ENCODE measurements around the gene GDNF.
A peak's percentile ranks its signal among the peaks of the same experiment; 100 is the strongest.
"Not testable (repeated sequence)": the region's sequence is repeated elsewhere in the genome, so short reads cannot be mapped to it uniquely, and the experiment has no call there.

Gene GDNF

GRCh38 chr5:37786416-37786815, 53.4 kb downstream of the GDNF start:
- DNase-seq (ENCODE audit: low read depth, low spot score): no peak

GRCh38 chr5:37781409-37781808, 58.4 kb downstream of the GDNF start:
- not testable (repeated sequence) for DNase-seq (ENCODE audit: low read depth, low spot score)

DNA sequence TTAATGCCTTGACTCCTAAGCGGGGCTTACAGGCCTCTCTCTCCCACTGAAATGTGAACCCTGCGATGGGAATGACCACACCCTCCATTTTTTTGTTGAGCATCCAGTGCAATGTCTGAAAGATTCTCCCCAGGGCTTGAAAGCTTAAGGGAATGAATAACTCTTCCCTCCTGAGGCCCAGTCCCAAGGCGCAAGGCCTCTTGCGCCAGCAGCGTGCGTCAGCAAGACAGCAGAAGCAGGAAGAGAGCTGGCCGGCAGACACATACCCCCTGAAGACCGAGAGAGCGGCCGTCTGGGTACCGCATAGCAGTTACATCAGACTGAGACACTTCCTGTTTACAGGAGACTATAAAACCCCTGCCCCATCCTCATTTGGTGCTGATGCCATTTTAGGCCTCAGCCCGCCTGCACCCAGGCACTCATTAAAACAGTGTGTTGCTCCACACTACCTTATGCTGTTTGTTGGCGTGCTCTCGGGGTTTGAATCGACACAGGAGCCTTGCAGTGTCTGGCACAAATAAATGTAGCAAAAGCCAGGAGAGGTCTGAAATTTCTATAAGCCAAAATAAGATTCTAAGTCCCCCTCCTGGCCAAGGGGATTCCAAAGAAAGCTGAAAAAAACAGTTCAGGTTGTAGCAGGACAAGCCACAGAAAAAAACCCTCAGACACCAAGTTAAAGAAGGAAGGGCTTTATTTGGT, 62.3 kb downstream of the GDNF start:
- no peak for DNase-seq (ENCODE audit: low read depth, low spot score)

DNA sequence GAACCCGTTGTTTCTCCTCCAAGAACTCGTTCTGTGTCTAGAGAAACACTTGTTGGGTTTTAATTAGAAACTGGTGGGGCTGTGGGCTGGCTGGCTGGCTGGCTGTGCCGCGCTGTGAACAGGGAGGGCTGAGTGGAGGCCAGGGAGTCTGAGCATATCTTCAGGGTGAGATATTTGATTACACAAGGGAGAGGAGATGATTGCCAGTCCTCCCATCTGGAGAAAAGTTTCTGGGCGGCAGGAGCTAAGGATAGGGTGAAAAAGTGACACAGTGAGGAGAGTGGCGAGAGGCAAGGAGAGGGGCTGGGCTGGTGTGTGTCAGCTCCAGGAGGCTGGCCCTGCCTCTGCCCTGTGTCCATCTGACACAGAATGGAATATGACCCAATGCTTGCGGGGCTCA, 63.0 kb downstream of the GDNF start:
- no peak for DNase-seq (ENCODE audit: low read depth, low spot score)

GRCh38 chr5:37774912-37775483, 64.8 kb downstream of the GDNF start:
- DNase-seq (ENCODE audit: low read depth, low spot score): peak; percentile 27

DNA sequence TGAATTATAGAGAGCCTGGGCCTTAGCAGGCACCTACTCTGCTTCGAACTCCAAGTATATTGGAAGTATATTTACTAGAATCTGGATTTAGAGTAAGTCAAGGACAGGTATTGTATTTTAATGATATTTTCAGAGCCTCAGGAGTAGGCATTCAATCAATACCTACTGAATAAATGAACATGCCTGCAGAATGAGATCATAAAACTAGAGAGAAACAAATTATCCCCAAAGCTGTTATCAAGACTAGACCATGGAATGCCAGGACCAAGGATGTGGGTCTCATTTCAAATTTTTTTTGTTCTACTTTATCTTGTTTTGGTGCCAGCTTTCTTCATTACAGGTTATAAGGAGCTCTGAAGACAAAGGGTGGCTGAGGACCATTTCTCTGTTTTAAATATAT, 66.0 kb downstream of the GDNF start:
- DNase-seq (ENCODE audit: low read depth, low spot score): no peak

DNA sequence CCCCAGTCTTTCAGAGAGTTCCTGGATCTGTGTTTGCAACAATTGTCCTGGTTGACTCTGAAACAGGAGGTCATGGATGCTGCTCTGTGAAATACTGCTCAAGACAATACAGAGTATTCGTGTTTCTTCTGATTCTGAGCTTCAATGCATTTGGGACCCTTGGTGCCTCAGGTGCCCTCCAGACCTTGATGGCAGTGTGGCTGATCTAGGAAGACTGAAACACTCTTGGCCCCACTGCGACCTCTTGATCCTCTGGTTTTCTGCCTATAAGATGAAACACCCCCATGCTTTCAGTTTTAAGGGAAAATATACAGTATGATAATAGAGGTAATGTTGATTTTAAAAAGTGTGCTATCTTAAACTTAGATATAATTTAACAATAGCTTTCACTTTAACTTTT, 67.6 kb downstream of the GDNF start:
- no peak for DNase-seq (ENCODE audit: low read depth, low spot score)

DNA sequence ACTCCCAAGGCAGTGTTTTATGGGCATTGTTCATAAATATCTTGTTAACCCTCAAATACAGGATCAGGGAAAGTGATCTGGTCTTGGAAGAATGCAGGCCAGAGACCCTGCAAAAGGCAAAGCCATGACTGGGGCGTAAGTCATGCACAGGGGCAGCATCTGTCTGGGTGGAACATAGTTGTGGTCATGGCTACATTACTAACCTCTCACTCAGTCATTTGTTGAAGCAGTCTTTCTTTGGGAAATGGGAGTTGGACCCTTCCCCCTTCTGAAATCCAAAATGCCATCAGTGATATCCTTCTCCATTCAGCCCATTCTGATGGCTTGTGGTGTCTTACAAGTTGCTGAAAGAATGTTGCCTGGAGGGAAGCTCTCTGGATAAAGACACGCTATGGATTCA, 68.1 kb downstream of the GDNF start:
- peak; percentile 18 for DNase-seq (ENCODE audit: low read depth, low spot score)

DNA sequence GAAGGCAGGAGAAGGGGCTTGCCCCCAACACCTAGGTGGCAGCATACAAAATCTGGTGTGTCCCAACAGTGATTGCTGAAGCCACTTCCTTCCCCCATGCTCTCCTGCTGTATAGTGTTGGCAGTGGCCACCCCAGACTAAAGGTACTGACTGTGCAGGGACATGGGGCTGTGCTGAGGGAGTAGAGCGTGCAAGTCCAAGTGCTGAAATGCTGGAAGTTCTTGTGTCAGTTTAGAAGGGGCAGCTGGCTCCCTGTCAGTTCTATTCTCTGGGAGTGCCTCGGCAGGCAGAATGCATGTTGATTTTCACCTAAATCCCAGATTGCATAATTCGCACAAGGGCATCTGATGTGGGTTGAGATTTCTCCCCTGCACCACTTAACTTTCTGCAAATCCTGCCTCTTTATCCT, 68.6 kb downstream of the GDNF start:
- DNase-seq (ENCODE audit: low read depth, low spot score): no peak

DNA sequence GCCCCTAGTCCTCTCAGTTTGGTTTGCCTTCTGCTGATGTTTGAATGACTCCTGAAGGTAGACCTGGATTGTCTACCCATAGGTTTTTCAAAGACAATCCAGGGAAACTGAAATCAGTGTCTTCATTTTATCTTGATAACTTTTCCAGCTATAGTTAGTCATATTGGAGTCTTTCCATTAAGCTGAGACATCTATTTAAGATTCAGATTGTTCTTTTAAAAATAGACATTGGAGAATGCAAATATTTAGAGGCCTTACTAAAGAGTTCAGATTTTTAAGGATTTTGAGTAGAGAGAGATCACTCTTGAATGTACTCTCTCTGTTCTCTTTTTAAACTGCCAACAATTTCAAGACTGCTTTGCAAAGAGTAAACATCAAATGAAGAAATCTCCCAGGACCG, 69.1 kb downstream of the GDNF start:
- no peak for DNase-seq (ENCODE audit: low read depth, low spot score)

- DNase-seq (ENCODE audit: low read depth, low spot score): no peak
Observed at GRCh38 chr5:37769840-37770239, 70.0 kb downstream of the GDNF start.

GRCh38 chr5:37769108-37769507, 70.7 kb downstream of the GDNF start:
- no peak for DNase-seq (ENCODE audit: low read depth, low spot score)

DNA sequence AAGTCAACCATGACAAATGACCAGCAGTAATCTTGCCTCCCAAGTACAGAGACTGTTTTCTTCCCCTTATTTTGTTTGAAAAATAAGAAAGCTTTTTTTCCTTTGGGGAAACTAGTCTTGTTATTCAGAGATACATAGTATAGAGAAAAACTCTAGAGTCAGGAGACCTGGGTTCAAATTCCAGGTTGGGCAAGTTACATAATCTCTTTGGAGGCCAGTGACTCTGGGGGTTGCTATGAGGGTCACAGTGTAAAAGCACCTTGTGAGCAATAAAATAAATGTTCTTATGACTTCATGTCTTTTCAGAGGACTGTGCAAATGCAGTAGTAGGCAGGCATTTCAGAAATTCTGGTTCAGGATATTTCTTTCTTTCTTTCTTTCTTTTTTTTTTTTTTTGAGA, 71.5 kb downstream of the GDNF start:
- DNase-seq (ENCODE audit: low read depth, low spot score): no peak

DNA sequence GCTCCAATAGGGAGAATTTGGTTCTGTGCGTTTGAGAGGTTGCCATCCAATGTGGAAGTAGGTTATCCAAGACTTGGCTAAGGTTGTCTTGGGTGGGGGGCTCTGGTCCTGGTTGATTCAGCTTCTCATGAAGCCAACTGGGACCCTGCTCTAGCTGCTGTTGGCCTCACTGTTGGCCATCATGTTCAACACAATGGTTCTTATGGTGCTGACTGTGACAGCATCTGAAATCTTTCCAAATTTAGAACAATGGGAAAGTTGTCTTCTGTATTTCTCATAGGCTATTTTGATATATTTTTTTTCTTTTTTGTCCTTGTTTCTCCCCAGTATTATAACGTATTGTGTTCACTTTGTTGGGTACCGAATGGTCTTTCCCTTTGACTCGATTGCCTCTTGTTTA, 71.9 kb downstream of the GDNF start:
- no peak for DNase-seq (ENCODE audit: low read depth, low spot score)

DNA sequence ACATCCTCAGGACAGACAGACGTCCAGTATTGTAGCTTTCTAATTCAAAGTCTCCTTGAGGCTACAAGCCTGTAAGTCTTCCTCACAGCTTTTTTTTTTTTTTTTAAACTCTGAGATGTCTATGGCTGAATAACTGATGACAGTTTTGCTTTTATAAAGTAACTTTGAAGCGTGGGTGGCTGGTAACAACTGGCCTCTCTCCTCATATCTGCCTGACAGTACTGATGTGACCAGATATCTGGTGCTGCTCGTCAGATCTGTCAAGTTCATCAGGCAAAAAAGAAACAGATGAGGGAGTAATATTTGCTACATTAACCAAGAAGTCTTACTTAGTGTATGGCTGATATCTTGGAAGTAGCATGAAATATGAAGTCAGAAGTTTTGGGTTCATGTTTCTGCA, 72.6 kb downstream of the GDNF start:
- DNase-seq (ENCODE audit: low read depth, low spot score): no peak
